Psoas muscle (tissue), 8 donors: ENCODE measurements around the gene SLC8B1. TPM values are rescaled to one million over a fixed set of nuclear protein-coding genes. Genes with fewer than 3 reads are reported as not detected.

Experiments
- ATAC-seq, 4 donors: fragments of 200-7000 bp; cut with Tn5 transposase; one replicate each; pipeline ENCODE4 v1.9.1; 2020; ENCODE audit warnings: moderate library complexity in 3 of 4, mild to moderate bottlenecking in 2 of 4
- DNase-seq, 2 donors: peaks; one replicate each; pipeline ENCODE4 v3.0.0-alpha.2; 2020
- H3K27ac ChIP-seq: fragments of 200-600 bp; one replicate; pipeline ENCODE4 v1.8.0; 2022
- H3K27me3 ChIP-seq, 3 donors: fragments of 200-600 bp in 1 of 3; one replicate each; pipeline versions ENCODE4 v1.6.1 to v1.8.0; 2013 to 2022; ENCODE audit warnings: low read length in 2 of 3, mild to moderate bottlenecking in 2 of 3, moderate library complexity in 1 of 3; ENCODE audit not compliant: insufficient read depth in 3 of 3
- H3K36me3 ChIP-seq, 2 donors: fragments of 200-600 bp in 1 of 2; one replicate each; pipeline versions ENCODE4 v1.6.1 to v1.8.0; 2013 to 2022; ENCODE audit warnings: low read depth in 1 of 2, mild to moderate bottlenecking in 1 of 2, moderate library complexity in 1 of 2; ENCODE audit not compliant: insufficient read depth in 1 of 2
- H3K4me1 ChIP-seq: fragments of 200-600 bp; one replicate; pipeline ENCODE4 v1.8.0; 2022
- H3K4me3 ChIP-seq: fragments of 200-600 bp; one replicate; pipeline ENCODE4 v1.8.0; 2022; ENCODE audit warnings: mild to moderate bottlenecking
- H3K9me3 ChIP-seq: fragments of 200-600 bp; one replicate; pipeline ENCODE4 v1.8.0; 2022
- WGBS, 3 donors: extraction: QIAGEN DNeasy Blood & Tissue Kit; methylation state at CpG; one replicate each; pipeline versions ENCODE4 v1.1.6 to v1.1.7; 2013; 5-methylcytosine and 5-hydroxymethylcytosine counted together
- intact Hi-C, 2 donors: fragments of 100-400 bp; cut with DNase I; formaldehyde crosslinking; loops; one replicate each; pipeline versions ENCODE4 v1.11.0 to v1.14.2; 2022
- polyA plus RNA-seq, 3 donors: library from polyadenylated mRNA; stranded (reverse); fragments of 200-250 nt; gene quantifications; one replicate each; pipeline ENCODE4 v1.2.3, GENCODE V29; 2013
- total RNA-seq, 4 donors: library from RNA; stranded (reverse); fragmentation: NEBNext Ultra II Directional in 2 of 4; extraction: Animal tissue kit (Norgen Biotek cat#: 25700) in 2 of 4; gene quantifications; one replicate each; pipeline versions ENCODE4 v1.2.1 to v1.2.4, GENCODE V29; 2021 to 2023
- TF ChIP-seq, protein P1 (sequence below): fragments of 200-600 bp; IDR thresholded peaks from one replicate; pipeline ENCODE4 v1.8.0; 2022; ENCODE audit warnings: antibody characterized with exemption
- donor health status: healthy with polysubstance abuse.
- donor health status: DM: no; HTN: no; CAD: no; lungs with moderate emphysema.
- donor health status: Bipolar disorder and iron deficiency.
- donor health status: healthy.
- donor health status: DM: yes; HTN: yes; CAD: no.
- donor health status: DM: no; HTN: no; CAD: no.
- donor health status: DM: no; HTN: no; CAD: no.
- donor health status: DM: yes; HTN: yes; CAD: no.

SLC8B1 gene
- total and polyA plus RNA-seq, 7 donors, result 5.7 to 10.3 (median 9.2) TPM

DNA sequence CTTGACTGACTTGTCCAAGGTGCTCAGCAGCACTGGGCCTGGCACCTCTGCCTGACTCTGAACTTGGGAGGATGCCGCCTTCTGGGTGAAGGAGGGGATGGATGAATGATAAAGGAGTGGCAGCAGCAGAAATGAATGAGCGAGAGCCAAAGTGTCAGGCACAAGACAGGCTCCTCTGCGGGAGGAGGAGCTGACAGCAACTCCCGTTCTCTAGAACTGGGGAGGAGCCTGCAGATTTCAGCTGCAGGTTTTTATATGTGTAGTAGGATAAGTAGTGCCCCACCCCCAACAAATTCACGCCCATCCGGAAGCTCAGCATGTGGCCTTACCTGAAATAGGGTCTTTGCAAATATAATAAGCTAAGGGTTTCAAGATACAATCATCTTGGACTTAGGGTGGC lies 33.1 kb downstream of the SLC8B1 start:
- H3K36me3 ChIP-seq, result peaks cover 0 to 54% of the 10 kb centered on the region in 2 donors
- no peak overlapping the region for H3K4me3 ChIP-seq
- no peak overlapping the region for H3K27ac ChIP-seq
- 91 to 97% (median 93%) methylated on average over 6 of the region's 6 CpGs for whole genome bisulfite sequencing, 3 donors
- intact Hi-C loops, result no loop called here
- H3K4me1 ChIP-seq, result peaks cover 23% of the 10 kb centered on the region
- DNase-seq (peak in 1 of 2 donors; percentile 3), ATAC-seq (no peak)
- no peaks in the 10 kb centered on the region for H3K27me3 ChIP-seq
- TF ChIP-seq, protein P1, sequence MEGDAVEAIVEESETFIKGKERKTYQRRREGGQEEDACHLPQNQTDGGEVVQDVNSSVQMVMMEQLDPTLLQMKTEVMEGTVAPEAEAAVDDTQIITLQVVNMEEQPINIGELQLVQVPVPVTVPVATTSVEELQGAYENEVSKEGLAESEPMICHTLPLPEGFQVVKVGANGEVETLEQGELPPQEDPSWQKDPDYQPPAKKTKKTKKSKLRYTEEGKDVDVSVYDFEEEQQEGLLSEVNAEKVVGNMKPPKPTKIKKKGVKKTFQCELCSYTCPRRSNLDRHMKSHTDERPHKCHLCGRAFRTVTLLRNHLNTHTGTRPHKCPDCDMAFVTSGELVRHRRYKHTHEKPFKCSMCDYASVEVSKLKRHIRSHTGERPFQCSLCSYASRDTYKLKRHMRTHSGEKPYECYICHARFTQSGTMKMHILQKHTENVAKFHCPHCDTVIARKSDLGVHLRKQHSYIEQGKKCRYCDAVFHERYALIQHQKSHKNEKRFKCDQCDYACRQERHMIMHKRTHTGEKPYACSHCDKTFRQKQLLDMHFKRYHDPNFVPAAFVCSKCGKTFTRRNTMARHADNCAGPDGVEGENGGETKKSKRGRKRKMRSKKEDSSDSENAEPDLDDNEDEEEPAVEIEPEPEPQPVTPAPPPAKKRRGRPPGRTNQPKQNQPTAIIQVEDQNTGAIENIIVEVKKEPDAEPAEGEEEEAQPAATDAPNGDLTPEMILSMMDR, result no peak
- H3K9me3 ChIP-seq, result no peaks in the 10 kb centered on the region

DNA sequence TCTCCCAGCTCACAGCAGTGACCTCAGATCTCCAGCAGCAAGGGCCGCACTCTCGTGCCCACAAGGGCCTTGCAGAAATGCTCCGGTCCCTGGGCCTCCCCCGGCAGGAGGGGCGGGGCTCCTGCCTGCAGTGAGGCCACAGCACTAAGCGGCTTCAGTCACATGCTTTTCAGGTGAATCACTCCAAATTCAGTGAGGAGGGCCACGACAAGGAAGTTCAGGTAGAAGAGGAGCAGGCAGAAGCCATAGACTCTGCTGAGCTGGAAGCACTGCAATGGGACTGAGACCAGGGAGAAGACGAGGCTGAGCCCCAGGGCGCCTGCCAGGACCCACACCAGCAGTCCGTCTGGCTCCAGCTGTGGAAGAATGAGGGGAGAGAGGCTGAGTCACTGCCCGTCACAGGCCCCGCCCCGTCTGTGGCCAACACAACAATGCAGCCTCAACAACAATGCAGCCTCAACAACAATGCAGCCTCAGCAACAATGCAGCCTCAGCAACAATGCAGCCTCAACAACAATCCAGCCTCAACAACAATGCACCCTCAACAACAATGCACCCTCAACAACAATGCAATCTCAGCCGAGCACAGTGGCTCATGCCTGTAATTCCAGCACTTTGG lies 35.2 kb downstream of the SLC8B1 start:
- DNase-seq, result peak; percentile 73 to 78
- intact Hi-C loops, result no loop called here
- Histone ChIP-seq H3K36me3 (peaks cover 0 to 55% of the 10 kb centered on the region in 2 donors), H3K9me3 (no peaks in the 10 kb centered on the region), H3K27me3 (no peaks in the 10 kb centered on the region), H3K4me3 (no peak overlapping the region), H3K27ac (peak overlapping the region; percentile 82), H3K4me1 (peaks cover 23% of the 10 kb centered on the region)
- TF ChIP-seq, protein P1, result no peak
- 25 to 38% (median 36%) methylated on average over 14 of the region's 14 CpGs for WGBS, 3 donors
- peak; percentile 60 to 73 (median 64) for ATAC-seq

DNA sequence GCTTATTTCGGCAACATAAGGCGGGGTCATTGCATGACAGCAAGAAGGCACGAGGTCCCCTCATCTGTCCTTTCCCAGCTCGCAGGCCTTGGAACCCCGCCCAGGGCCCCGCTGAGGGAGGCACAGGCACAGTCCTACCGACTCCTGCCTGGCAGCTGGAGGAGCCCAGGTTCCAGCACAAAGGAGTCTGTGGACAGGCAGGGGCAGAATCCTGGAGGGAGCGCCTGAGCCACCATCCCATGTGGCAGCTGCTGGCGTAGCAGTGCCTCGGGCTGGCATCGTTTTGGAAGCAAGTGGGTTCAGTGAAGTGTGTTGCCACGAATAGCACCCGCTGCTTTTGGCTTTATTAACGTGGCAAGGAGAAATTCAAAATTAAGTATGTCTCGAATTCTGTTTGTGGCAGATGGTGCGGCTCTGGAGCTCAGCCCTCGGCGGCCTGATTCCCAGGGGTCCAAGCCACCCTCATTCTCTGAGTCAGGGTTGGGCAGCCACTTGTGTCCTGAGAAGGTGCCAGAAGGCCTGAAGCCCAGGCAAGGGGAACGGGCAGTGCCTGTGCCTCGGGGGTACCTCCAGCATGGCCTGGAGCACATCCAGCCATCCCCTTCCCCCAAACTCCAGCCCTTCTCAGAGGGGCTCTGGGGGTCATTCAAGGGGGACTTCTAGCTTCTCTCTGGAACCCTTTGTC lies 35.9 kb downstream of the SLC8B1 start:
- TF ChIP-seq, protein P1, result peak; percentile 12
- intact Hi-C loops, result no loop called here
- 19 to 33% (median 26%) methylated on average over 20 of the region's 20 CpGs for WGBS, 3 donors
- H3K27me3 ChIP-seq, result no peaks in the 10 kb centered on the region
- peaks cover 23% of the 10 kb centered on the region for H3K4me1 ChIP-seq
- H3K36me3 ChIP-seq, result peaks cover 0 to 55% of the 10 kb centered on the region in 2 donors
- ATAC-seq (peak; percentile 61 to 81 (median 74)), DNase-seq (peak; percentile 67 to 89)
- peak overlapping the region; percentile 82 for H3K27ac ChIP-seq
- H3K9me3 ChIP-seq, result no peaks in the 10 kb centered on the region
- no peak overlapping the region for H3K4me3 ChIP-seq

DNA sequence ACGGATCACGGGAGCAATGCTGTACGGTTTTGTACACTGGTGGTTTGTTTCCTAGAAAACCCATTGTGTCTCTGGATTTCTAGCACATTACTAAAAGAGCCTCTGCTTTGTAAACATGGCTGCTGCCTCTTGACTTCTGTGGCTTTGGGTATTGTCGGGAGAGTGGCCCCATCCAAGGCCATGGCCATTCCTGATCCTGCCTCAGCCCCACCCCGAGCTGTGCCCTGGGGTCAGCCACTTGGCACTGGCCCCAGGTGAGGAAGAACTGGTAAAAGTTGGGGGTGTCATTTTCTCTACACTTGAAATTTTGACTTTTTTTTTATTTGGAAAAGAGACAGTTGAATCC lies 36.5 kb downstream of the SLC8B1 start:
- ATAC-seq, result peak in 2 of 4 donors; percentile 3
- intact Hi-C loops, result no loop called here
- DNase-seq, result peak in 1 of 2 donors; percentile 12
- TF ChIP-seq, protein P1, result no peak
- no peaks in the 10 kb centered on the region for H3K9me3 ChIP-seq
- H3K36me3 ChIP-seq, result peaks cover 0 to 57% of the 10 kb centered on the region in 2 donors
- H3K27ac ChIP-seq, result peak overlapping the region; percentile 82
- peaks cover 23% of the 10 kb centered on the region for H3K4me1 ChIP-seq
- WGBS, 3 donors, result 51 to 75% (median 60%) methylated on average over 5 of the region's 5 CpGs
- no peaks in the 10 kb centered on the region for H3K27me3 ChIP-seq
- no peak overlapping the region for H3K4me3 ChIP-seq
